ENCODE results near the gene NSDHL.

The NSDHL gene

DNA sequence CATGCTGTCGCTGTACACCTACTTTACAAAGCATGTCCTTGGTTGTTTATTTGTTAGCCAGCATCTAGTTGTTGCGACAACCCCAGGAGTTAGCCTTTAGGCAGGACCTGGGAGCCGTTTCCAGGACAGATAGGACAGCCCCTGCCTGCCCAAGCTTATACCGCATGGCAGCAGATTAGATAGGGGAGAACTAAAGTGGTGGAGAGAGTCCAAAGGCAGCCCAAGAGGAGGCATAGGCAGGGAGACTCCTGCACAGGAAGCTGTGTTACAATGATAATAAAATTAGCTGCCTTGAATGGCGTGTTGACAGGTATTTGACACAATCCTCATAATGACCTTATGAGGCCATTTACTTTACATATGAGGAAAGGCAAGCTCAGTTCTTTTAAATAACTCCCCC is 13.0 kb downstream of the NSDHL start:
- no peaks in the 10 kb centered on the region for H3K9me3 ChIP-seq (replicated peaks; ENCODE audit: insufficient read depth, low read length)
- no peaks in the 10 kb centered on the region for H3K9me2 ChIP-seq (replicated peaks; ENCODE audit: insufficient read depth, low read length)
- DNase-seq: no peak
- H3K4me3 ChIP-seq (ENCODE audit: low read length): no peak overlapping the region
- H3K79me2 ChIP-seq (ENCODE audit: low read length): peaks cover 31% of the 10 kb centered on the region
- no peaks in the 10 kb centered on the region for H3F3A ChIP-seq (ENCODE audit: insufficient read depth, low read length)
- H3K4me1 ChIP-seq (ENCODE audit: low read length): no peaks in the 10 kb centered on the region
- TF ChIP-seq EZH2phosphoT487 (IDR thresholded peaks at IDR 0.05; ENCODE audit: low read length) (no peak), EZH2 (optimal IDR thresholded peaks at IDR 0.05; ENCODE audit: low read depth, low read length) (no peak)
- TF ChIP-seq, protein P1, sequence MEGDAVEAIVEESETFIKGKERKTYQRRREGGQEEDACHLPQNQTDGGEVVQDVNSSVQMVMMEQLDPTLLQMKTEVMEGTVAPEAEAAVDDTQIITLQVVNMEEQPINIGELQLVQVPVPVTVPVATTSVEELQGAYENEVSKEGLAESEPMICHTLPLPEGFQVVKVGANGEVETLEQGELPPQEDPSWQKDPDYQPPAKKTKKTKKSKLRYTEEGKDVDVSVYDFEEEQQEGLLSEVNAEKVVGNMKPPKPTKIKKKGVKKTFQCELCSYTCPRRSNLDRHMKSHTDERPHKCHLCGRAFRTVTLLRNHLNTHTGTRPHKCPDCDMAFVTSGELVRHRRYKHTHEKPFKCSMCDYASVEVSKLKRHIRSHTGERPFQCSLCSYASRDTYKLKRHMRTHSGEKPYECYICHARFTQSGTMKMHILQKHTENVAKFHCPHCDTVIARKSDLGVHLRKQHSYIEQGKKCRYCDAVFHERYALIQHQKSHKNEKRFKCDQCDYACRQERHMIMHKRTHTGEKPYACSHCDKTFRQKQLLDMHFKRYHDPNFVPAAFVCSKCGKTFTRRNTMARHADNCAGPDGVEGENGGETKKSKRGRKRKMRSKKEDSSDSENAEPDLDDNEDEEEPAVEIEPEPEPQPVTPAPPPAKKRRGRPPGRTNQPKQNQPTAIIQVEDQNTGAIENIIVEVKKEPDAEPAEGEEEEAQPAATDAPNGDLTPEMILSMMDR (IDR thresholded peaks at IDR 0.05; ENCODE audit: low read length): no peak
- H3K36me3 ChIP-seq (replicated peaks; ENCODE audit: insufficient read depth, low read length): no peaks in the 10 kb centered on the region
- H3K4me2 ChIP-seq (ENCODE audit: low read depth, low read length): no peak overlapping the region
- H3K27ac ChIP-seq (ENCODE audit: low read length): no peak overlapping the region
- H3K9ac ChIP-seq (ENCODE audit: low read length): no peak overlapping the region
- no peak overlapping the region for H2AFZ ChIP-seq (ENCODE audit: low read length)
- no peaks in the 10 kb centered on the region for H4K20me1 ChIP-seq (ENCODE audit: insufficient read depth, low read length)
- no peaks in the 10 kb centered on the region for H3K27me3 ChIP-seq (replicated peaks; ENCODE audit: insufficient read depth, low read length)

DNA sequence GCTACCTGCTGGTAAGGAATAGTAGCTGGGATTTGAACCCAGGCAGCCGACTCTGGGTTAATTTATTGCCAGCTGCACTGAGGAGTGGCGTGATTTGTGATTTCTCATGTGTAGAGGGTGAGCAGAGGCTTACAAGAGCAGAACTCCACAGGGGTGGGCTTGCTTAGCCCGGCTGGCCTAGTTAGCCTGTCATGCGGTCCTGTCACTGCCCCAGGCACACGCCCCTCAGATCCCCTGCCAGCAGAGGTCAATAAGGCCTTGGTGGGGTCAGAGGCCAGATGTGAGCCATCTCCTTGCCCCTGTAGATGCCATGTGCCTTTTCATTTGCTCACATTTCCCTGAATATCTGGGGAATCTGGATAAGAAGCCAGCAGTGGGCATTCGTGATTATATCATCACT is 13.4 kb downstream of the NSDHL start:
- no peaks in the 10 kb centered on the region for H3K4me1 ChIP-seq (ENCODE audit: low read length)

DNA sequence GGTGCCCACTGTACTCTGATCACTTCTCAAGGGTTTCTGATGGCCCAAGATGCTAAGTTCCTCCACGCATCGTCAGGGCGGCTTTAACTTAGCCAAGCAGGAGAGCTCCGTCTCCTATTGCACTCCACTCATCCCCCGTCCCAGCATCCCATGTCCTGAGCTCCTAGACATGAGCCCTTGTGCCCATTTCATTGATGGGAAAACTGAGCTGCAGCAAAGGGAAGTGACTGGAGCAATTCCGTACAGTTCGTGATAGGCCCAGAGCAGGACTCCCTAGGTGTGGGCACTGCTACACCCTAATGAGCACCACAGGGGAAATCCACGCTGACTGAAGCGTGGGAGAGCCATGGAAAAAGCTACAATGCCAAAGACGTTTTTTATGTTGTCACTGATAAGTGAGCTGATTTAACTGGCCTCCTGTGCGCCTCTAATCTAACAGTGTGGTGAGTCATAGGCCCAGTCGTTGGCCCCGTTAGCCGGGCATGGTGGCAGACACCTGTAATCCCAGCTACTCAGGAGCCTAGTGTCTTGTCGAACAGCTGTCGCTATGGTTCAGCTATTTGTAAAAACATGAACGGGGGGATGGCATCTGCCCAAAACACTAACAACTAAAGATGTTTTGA is 14.9 kb downstream of the NSDHL start:
- no peak overlapping the region for H3K27ac ChIP-seq (ENCODE audit: low read length)
- H3K4me2 ChIP-seq (ENCODE audit: low read depth, low read length): no peak overlapping the region
- peaks cover 29% of the 10 kb centered on the region for H3K79me2 ChIP-seq (ENCODE audit: low read length)
- no peak overlapping the region for H2AFZ ChIP-seq (ENCODE audit: low read length)
- no peak overlapping the region for H3K4me3 ChIP-seq (ENCODE audit: low read length)
- H3K36me3 ChIP-seq (replicated peaks; ENCODE audit: insufficient read depth, low read length): no peaks in the 10 kb centered on the region
- H3K9me2 ChIP-seq (replicated peaks; ENCODE audit: insufficient read depth, low read length): no peaks in the 10 kb centered on the region
- TF ChIP-seq, protein P1 (IDR thresholded peaks at IDR 0.05; ENCODE audit: low read length): no peak
- no peak for TF ChIP-seq EZH2phosphoT487 (IDR thresholded peaks at IDR 0.05; ENCODE audit: low read length)
- no peak for TF ChIP-seq EZH2 (optimal IDR thresholded peaks at IDR 0.05; ENCODE audit: low read depth, low read length)
- no peaks in the 10 kb centered on the region for H3K27me3 ChIP-seq (replicated peaks; ENCODE audit: insufficient read depth, low read length)
- no peaks in the 10 kb centered on the region for H3K4me1 ChIP-seq (ENCODE audit: low read length)
- no peaks in the 10 kb centered on the region for H3F3A ChIP-seq (ENCODE audit: insufficient read depth, low read length)
- H3K9me3 ChIP-seq (replicated peaks; ENCODE audit: insufficient read depth, low read length): no peaks in the 10 kb centered on the region
- H3K9ac ChIP-seq (ENCODE audit: low read length): no peak overlapping the region
- DNase-seq: no peak
- H4K20me1 ChIP-seq (ENCODE audit: insufficient read depth, low read length): no peaks in the 10 kb centered on the region

More for the DNA sequence above, 13.4 kb downstream of the NSDHL start:
- Histone ChIP-seq H3K27me3 (replicated peaks; ENCODE audit: insufficient read depth, low read length) (no peaks in the 10 kb centered on the region), H3K79me2 (ENCODE audit: low read length) (peaks cover 31% of the 10 kb centered on the region), H3K9me3 (replicated peaks; ENCODE audit: insufficient read depth, low read length) (no peaks in the 10 kb centered on the region), H3K9me2 (replicated peaks; ENCODE audit: insufficient read depth, low read length) (no peaks in the 10 kb centered on the region), H3K9ac (ENCODE audit: low read length) (no peak overlapping the region), H3F3A (ENCODE audit: insufficient read depth, low read length) (no peaks in the 10 kb centered on the region), H3K4me2 (ENCODE audit: low read depth, low read length) (no peak overlapping the region), H2AFZ (ENCODE audit: low read length) (no peak overlapping the region), H4K20me1 (ENCODE audit: insufficient read depth, low read length) (no peaks in the 10 kb centered on the region), H3K27ac (ENCODE audit: low read length) (no peak overlapping the region), H3K36me3 (replicated peaks; ENCODE audit: insufficient read depth, low read length) (no peaks in the 10 kb centered on the region), H3K4me3 (ENCODE audit: low read length) (no peak overlapping the region)
- no peak for DNase-seq
- TF ChIP-seq, protein P1 (IDR thresholded peaks at IDR 0.05; ENCODE audit: low read length): no peak
- TF ChIP-seq EZH2phosphoT487 (IDR thresholded peaks at IDR 0.05; ENCODE audit: low read length): no peak
- no peak for TF ChIP-seq EZH2 (optimal IDR thresholded peaks at IDR 0.05; ENCODE audit: low read depth, low read length)

All from MM.1S (cell line).